Measurements from ENCODE around the gene SLC41A3.
A peak's percentile ranks its signal among the peaks of the same experiment; 100 is the strongest.

The SLC41A3 gene

DNA sequence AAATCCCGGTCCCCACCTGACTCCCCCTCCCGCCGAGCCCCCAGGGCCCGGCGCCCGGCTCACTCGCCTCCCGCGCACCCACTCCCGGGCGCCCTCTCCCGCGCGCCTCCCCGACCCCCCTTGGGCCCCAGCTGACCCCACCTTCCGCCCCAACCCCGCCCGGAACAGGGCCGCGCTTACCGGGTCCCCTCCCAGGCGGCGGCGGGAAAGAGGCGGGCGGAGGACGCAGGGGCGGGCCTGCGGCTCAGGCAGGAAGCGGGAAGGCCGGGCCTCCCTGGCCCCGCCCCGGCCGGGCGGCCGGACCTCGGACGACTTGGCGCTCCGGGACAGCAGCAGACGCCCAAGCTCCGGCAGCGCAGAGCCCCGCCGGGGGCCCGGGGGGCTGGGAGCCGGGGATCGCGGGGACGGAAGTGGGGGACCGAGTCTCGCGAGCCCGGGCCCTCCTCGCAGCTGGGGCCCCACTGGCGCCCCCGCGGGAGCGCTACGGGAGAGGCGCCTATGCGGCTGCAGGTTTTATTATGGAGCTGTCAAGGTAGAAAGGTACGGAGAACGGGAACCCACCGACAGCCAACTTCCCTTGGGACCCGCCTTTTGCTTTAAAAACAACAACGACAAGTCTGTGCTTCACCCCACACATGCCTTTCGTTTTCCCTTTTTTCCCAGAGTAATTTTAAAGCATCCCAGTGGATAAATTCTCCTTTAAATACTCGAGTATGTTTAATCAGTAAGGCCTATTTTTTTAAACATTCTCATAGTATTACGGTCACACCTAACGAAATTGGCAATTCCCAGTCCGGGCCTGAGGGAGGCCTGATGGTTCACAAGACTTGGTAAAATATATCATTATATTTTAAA lies at the start of gene SLC41A3:
SLC41A3 (minus strand) TSS at position 212 of the 855 bp plus-strand sequence. CDS start 15,905 bp downstream, outside the sequence.
- peak; percentile 63 for DNase-seq (ENCODE audit: low spot score)
- no peak for FAIRE-seq

DNA sequence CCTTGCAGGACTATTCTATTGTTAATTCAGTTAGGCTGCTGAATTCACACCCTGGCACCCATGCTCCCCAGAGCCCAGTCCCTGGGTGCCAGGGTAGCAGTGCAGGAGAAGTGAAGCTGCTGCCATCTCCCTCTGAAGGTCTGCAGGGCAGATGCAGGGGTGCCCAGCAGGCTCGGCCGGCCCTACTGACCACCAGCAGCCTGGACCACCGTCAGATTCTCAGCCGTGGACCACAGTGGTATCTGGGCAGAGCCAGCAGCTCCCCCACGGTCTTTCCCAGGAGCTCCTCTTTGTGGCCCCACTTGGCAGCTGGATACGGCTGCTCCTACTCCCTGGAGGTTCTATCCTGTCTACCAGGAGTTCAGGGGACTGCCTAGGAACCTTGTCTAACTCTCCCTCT lies 49.7 kb upstream of the SLC41A3 start:
- DNase-seq (ENCODE audit: low spot score) (no peak), FAIRE-seq (no peak)

DNA sequence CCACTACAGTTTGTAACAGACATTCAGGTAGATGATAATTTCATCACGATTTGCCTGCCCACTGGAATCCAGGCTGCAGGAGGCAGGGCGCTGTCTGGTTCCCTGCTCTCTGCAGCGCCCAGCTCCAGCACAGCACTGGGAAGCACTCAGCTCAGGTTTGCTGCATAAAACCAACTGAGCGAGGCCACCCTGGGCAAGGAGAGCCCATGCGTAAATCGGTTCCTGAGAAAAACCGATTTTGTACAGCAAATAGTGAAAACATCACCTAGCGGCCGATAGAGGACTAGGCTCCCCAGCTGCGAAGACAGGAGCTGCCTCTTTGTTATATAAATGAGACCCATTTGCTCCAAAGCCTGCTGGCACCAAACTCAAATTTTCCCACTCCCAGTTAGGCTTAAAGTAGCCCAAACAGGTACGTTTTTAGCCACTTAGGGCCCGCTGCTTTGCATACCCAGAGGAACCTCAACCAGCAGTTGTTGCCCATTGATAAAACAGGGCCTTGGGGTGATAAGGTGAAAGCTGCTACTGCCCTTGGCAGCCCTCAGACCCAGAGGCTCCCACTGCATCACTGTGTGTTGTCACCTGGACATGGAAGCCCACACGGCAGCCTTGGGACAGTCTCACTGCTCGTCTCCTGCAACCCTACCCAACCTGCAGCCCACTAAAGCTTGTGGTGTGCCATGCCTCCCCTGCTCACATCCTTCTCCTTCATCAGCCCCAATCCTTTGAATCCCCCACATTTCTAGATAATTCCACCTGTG lies 49.0 kb upstream of the SLC41A3 start:
- no peak for DNase-seq (ENCODE audit: low spot score)
- no peak for FAIRE-seq

DNA sequence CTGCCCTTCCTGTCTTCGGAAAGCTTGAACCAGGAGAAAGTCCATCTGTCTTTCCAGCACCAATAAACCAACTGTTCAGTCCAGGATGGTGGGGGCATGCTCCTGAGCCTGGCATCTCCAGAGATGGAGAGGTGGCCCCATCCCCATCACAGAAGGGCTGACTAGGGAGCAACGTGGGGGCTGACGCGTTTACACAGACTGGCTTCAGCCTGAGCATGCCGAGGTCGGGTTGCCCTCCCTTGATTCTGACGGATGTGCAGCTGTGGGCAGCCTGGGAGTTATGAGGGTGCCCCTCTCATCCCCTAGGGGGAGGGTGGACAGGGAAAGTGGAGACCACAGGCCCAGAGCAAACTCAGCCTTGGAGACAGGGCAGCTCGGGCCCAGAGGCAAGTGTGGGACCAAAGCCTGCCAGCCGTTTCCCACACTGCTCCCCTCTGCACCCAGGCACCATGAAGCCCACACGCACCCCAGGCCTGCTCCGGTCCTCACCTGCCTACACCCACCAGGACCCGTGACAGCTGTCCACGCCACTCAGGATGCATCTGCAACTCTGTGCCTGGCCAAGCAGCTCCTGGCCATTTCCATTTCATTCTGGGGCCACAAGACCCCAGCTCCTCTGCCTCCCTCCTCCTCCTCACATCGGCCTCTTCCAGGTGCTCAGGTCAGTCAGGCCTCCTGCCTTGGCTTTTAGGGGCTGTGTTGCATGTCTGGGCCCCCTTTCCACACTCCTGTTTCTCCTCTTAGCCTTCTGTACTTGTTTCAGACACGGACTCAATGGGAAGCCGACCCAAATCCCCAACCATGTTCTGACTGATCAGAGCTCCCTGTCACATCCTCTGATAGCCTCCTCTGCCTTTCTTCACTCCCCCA lies 48.2 kb upstream of the SLC41A3 start:
- no peak for FAIRE-seq

DNA sequence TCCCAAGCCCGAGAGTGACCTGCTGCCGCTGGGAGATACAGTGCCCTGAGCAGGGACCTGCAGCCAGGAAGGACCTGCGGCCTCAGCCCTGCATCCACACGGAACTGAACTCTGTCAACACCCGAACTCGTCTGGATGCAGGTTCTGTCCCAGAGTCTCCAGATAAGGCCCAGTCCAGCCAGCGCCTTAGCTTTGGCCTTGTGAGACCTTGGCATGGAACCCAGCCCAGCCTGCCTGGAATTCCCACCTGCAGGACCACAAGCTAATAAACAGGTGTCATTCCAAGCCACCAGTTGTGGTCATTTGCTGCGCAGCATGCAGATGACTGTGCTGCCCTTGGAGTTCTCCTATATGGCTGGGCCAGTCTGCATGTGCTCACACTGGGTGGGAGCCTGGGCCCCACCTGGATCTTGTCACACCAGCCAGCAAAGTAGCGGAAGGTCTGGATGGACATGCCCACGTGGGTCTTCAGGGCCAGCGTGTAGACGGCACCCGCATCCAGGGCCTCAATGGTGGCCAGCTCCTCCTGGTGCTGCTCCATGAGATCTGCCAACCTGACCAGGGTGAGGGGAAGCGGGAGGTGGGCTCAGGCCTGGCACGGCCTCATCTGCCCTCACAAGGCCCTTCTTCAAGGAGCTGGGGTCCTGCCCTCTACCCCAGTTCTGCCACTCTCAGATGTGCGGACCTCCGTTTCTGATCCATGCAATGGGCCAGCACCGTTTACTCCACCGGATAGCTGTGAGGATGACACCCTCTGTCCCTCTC lies 47.2 kb upstream of the SLC41A3 start:
- no peak for DNase-seq (ENCODE audit: low spot score)
- no peak for FAIRE-seq

More for the DNA sequence above, 48.2 kb upstream of the SLC41A3 start:
- DNase-seq (ENCODE audit: low spot score): no peak

DNA sequence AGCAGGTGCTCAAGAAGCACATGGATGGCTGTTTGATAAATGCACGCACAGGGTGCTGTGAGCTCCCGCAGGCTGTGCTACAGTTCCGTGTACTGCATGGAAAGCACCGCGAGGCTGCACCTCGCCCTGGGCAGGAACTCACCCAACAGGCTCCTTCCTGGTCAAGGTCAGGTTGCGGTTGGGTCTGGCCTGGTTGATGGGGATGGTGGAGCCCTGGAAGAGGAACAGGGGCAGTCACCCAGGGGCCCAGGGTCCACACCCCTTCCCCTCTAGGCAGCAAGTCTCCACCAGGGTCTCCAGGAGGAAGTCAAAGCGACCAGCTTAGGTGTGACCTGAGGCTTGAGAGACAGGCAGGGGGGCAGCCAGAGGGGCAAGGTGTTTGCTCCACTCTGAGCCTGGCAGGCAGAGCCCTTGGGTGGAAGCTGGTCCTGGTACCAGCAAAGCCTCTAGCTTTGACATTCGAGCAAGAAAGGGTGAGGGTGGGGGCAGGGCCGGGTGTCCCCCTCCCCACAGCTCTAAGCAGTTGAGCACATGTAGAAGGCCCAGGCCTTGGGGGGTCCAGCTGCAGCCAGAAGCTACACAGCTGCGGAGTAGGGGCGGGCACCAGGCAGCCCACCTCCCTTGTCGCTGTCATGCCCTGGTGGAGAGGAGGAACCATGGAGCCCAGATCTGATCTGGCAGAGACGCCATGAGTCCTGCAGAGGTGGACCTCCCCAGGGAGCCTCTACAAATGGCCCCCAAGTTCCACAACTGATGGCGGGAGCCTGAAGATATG lies 46.3 kb upstream of the SLC41A3 start:
- DNase-seq (ENCODE audit: low spot score) (no peak), FAIRE-seq (no peak)

DNA sequence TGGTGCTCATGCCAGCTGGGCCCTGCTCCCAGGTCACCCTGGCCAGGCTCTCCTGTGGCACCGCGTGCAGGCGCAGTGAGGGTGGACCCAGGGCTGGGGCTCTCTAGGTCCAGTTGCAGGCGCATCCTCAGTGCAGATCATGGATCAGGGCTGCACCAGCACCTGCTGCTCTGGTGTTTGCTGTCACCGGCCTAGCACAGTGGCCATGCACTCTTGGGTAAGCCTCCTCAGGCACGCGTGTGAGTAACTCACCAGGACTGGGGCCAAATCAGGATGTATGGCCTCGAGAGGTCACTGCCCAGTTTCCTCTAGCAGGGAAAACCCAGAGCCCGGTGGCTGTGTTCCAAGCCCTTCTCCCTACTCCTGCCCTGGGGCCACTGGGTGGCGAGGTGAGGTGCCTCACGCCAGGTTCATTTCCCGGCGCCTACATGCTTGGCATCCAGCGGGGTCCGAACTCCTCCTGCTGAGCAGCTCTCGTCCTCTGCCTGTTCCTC lies 45.5 kb upstream of the SLC41A3 start:
- no peak for FAIRE-seq
- peak; percentile 13 for DNase-seq (ENCODE audit: low spot score)

DNA sequence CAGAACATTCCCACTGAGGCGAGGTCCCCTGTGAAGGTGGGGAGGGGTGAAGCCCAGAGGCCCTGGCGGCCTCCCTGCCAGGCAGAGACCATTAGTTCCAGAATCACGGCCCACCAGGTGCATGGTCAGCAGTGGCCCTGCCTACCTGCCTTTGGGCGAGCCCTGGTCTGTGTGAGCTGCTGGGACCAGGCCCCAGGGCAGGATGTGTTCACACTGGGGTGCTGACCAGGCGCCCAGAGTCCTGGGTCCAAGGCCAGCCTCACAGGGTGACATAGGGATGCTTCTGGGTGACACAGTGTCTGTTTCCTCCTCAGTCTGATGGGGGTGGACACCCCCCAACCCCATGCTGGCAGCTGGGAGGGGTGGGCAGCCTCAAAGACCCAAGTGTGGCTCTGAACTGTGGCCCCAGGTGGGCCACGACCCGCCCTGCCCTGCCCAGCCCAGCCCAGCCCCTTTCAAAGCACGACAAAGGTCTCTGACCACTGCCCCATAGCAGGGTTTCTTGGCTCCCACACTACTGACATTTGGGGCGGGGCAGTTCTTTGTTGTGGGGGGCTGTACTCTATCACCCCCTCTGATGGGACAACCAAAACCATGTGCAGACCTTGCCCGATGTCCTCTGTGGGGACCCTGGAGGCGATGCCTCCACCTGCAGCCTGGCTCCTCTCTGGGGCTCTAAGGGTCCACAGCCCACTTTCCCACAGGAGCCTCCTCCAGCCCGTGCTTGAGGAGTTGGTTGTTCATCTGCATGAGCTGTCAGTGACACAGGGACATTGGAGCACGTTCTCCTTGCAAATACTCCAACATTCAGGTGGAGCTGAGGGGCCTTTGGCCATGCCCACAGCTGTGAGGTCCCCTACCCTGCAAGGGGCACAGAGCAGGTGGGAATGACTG lies 44.8 kb upstream of the SLC41A3 start:
- DNase-seq (ENCODE audit: low spot score) (no peak), FAIRE-seq (no peak)

DNA sequence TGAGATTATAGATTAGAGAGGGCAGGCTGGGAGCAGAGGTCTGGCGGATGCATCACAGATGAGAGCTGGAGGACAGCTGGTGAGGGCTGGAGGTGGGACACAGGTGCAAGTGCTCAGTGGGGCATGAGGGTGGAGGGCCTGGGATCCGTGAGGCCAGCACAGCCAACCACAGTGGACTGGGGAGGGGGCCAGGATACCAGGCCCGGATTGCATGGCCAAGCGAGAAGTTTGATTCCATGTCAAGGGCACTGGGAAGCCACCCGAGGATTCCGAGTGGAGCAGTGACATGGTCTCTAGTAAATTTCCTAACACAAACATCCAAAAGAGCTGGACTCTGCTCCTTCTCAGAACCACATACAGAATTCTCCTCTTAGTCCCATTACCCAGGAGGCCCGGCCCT lies 44.0 kb upstream of the SLC41A3 start:
- FAIRE-seq (no peak), DNase-seq (ENCODE audit: low spot score) (no peak)

DNA sequence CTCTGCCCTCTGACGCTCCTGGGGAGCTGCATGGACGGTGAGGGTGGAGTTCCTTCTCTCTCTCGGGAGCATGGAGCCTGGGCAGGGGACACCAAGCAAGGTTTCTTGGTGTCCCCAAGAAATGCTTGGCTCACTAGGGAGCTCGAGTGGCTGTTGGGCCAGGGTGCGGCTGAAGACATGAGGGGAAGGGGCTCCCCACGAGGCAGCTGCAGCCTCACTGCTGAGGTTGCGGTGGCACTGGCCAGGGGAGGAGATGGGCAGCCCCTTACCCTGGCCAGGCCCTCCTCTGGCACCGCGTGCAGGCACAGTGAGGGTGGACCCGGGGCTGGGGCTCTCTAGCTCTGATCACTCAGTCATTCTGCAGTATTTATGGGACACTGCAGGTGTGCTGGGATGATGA lies 43.5 kb upstream of the SLC41A3 start:
- DNase-seq (ENCODE audit: low spot score) (no peak), FAIRE-seq (no peak)

DNA sequence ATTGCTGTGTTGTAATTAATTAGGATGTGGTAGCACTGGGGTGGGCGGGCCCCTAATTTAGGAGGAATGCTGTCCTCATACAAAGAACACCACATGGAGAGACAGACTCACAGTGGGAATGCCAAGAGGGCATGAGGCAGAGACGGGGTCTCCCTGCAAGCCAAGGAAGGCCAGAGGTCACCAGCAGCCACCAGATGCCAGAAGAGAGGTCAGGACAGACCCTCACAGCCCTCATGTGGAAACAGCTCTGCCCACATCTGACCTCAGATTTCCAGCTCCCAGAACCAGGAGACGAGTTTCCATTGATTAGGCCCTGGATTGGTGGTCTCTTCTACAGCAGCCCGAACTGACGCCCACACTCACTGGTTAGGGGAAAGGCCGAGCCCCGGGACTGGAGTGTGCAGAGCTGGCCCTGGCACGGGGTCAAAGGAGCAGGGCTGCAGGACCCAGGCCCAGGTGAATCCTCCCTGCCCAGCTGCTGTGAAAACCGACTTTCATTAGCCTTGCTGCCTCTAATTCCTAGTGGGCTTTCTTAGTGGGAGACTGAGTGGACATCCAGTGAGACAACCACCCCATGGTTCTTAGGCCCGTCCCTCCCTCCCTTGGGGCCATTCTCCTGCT lies 43.0 kb upstream of the SLC41A3 start:
- FAIRE-seq: no peak
- no peak for DNase-seq (ENCODE audit: low spot score)

DNA sequence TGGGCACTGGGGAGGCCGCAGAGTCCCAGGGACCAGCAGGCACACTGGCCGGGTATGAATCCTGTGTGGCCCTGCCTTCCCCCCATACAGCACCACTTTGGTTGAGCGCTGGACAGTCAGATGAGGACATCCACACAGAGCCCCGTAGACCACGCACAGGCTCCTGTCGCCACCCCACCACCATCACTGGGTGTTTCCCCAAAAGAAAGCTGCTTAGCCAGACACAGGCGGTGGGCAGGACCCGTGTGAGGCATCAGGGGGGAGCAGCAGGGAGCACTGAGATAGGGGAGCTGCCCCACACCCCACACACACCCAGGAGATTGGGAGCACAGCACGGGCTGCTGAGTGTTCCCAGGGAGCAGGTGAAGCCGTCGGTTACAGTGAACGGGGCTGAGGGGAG lies 42.4 kb upstream of the SLC41A3 start:
- DNase-seq (ENCODE audit: low spot score): no peak
- FAIRE-seq: no peak

DNA sequence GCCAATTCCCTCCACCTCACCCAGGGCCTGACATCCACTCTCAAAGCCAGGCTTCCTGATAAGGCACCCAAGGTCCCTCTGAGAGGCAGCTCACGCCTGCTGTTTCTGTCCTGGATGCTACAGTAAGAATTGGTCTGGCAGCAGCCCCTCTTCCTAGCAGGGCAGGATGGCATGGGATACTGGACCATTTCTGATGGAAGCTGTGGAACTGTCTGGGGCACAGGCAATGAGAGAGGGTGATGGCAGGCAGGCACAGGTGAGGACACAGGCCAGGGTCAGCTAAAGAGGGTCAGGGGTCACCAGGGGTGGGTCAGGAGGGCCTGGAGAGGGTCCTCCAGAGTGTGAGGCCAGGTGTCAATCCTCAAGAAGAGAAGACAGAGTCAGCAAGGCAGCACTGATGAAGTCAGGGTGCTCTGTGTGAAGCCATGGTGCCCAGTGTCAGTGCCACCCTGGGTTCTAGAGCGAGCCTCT lies 41.9 kb upstream of the SLC41A3 start:
- FAIRE-seq: no peak
- no peak for DNase-seq (ENCODE audit: low spot score)

DNA sequence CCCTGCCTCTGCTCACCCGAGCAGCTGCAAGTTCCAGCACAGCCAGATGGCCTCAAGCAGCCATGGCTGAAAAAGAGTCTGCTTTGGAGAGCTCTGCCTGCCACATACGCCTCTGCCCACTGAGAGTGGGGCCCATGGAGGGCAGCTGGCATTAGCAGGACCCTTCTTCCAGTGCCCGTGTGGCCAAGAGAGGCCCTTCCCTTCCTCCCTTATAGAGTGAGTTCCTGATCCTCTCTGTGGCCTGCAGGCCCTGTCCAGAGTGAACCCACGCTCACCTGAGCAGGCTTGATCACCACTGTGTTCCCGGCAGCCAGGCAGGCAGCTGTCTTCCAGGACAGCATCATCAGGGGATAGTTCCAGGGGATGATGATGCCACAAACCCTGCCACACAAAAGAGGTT lies 41.4 kb upstream of the SLC41A3 start:
- DNase-seq (ENCODE audit: low spot score) (no peak), FAIRE-seq (no peak)

DNA sequence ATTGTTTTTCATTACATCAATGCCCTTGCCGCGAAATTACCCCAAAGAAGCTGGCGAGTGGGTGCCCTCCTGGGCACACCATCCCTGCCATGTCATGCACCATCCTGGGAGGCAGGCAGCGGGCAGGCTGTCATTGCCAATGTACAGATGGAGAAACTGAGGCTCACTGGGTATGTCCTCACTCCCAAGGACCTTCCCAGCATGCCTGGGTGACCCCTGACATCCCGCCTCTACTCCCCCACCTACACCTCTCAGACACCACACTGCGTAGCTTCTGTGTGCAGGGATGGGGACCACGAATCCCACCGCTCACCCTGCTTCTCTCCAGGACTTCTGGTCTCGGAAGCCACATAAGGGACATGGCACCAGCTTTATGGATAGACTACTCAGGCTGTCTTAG lies 41.0 kb upstream of the SLC41A3 start:
- no peak for DNase-seq (ENCODE audit: low spot score)
- FAIRE-seq: no peak

DNA sequence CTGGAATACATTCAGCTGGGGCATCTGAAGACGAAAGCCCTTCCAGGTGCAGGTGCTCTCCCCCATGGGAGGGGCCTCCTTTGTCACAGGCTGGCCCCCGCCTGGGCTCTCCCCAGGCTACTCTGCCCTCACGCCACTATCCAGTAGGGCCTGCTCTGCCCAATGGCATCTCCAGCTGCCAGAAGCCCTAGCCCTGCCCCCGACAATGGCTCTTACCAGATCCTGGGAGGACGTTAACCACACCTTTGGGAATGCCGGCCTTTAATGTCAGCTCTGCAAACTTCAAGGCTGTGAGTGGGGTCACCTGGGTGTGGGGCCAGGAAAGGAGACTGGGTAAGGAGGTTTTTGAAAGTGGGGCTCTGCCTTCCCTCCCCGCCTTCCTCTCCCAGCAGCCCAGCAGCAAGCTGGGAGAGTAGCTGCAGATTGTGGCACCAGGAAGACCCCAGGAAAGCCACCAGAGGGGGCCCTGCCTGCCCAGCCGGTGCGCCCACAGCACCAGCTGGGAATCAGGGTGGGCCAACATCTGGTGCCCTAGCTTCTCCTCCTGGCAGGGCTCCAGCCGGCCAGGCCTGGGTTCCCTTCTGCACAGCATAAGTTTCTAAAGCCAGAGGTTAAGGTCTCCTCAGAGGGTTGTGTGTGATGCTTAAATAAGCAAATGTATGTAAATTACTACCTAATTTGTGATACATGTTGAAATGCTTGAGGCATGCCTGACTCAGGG lies 40.4 kb upstream of the SLC41A3 start:
- FAIRE-seq: no peak
- no peak for DNase-seq (ENCODE audit: low spot score)

DNA sequence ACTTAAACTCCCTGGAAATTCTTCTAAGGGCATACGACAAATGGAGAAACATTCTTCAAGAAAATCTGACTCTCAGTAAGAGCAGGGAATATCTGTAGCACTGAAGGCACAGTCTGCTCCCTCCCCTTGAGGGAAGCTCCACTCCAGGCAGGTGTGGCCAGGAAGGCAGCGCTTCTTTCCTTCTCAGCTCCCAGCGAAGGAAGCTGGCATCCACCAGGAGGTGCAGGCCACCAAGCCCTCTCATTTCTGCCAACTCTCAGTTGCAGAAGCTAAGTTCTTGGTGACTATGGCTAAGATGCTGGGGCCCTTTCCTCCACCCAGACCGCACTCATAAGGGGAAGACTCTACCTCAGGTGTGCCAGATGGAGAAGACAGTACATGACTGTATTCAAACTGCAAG lies 37.7 kb upstream of the SLC41A3 start:
- DNase-seq (ENCODE audit: low spot score) (no peak), FAIRE-seq (no peak)

DNA sequence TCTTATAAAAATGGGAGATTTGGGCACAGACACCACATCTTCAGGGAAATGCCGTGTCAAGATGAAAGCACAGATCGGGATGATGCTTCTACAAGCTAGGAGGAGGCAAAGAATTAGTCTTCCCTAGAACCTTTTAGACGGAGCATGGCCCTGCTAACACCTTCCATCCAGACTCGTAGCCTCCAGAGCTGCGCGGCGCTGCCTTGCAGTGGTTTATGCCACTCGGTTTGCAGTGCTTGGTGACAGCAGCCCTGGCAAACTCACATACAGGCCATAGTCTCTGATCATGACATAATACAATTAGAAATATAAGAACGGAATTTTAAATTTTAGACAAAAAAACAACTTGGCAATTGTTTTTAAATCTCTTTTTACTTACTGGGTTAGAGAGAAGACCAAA lies 37.1 kb upstream of the SLC41A3 start:
- DNase-seq (ENCODE audit: low spot score) (no peak), FAIRE-seq (no peak)
